LHCN-M2 (cell line): ENCODE measurements around the gene CMTM4. TPM values are rescaled to one million over a fixed set of nuclear protein-coding genes. Genes with fewer than 3 reads are reported as not detected.
"Not testable (repeated sequence)": the region's sequence is repeated elsewhere in the genome, so short reads cannot be mapped to it uniquely, and the experiment has no call there.

ENCODE experiments used
- DNase-seq: peaks from one replicate; pipeline ENCODE4 v3.0.0-alpha.2; 2012; ENCODE audit warnings: low read depth
- total RNA-seq: library from RNA; depleted of rRNA; stranded (reverse); fragments of >200 nt; gene quantifications from 2 replicates; pipeline ENCODE4 v1.2.3, GENCODE V29; 2014

Gene CMTM4
- total RNA-seq, 1 experiment from 2014 or later = 16.4 TPM

GRCh38 chr16:66705790-66706505, 9.4 kb upstream of the CMTM4 start:
- DNase-seq = no peak

- DNase-seq = no peak
Measured at GRCh38 chr16:66703406-66704215, 7.1 kb upstream of the CMTM4 start.

DNA sequence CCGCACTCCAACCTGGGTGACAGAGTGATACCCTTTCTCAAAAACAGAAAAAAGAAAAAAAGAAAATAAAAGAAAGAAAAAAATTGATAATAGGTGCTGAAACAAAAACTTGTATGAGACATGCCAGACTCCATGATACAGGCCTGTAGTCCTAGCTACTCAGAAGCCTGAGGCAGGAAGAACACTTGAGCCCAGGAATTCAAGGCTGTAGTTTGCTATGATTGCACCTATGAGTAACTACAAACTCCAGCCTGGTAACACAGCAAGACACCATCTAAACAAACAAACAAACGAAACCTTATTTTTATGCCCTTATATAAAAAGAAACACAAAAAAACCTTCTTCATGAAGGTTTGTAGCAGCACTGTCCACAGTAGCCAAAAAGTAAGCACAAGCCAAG, 5.0 kb upstream of the CMTM4 start:
- no peak for DNase-seq

GRCh38 chr16:66701026-66701425, 4.5 kb upstream of the CMTM4 start:
- DNase-seq = no peak

DNA sequence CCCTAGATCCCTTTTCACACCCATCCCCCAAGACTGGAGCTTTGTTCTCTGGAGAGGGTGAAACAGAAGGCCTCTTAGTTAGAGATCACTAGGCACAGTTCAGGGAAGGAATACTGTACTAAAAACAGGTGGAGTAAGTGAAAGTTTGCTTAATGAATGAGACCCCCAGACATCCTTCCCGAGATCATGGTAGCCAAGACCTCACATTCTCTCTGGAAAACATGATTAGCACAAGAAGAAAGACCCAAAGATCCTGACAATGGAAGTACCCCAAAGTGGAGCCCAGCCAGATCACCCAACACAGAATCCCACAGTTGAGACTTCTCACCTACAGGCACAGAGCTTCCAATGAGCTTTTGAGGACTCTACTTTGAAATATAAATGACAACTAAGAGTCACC, 3.4 kb upstream of the CMTM4 start:
- no peak for DNase-seq

- DNase-seq = no peak
Measured at GRCh38 chr16:66698046-66698445, 1.5 kb upstream of the CMTM4 start.

GRCh38 chr16:66695935-66696668, 441 bp downstream of the CMTM4 start:
- DNase-seq = no peak

- no peak for DNase-seq
Measured at GRCh38 chr16:66695471-66695934, 1.0 kb downstream of the CMTM4 start.

DNA sequence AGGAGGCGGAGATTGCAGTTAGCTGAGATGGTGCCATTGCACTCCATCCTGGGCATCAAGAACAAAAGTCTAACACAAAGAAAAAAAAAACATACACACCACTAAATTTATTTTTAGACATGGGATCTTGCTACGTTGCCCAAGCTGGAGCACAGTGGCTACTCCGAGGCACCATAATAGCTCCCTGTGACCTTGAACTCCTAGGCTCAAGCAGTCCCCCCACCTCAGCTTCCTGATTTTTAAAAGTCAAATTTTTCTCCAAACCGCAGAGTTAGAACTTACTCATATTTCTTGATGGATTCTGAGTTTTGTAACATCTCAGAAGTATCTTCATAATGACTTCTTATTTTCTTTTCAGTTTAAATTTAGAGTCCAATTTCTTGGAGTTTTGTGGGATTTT, 3.4 kb downstream of the CMTM4 start:
- no peak for DNase-seq

DNA sequence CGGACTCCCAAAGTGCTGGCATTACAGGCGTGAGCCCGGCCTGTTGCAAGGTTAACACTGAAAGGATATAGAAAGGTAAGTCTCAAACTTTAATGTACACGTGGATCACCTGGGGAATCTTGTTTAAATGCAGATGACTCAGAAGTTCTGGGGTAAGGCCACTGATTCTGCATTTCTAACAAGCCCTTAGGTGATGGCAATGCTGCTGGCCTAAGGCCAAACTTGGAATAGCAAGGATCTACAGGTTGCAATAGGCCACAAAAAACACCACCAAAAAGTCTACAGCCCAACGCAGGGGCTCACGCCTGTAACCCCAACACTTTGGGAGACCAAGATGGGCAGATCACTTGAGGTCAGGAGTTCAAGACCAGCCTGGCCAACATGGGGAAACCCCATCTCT, 4.2 kb downstream of the CMTM4 start:
- DNase-seq = no peak

GRCh38 chr16:66691234-66691633, 5.3 kb downstream of the CMTM4 start:
- DNase-seq = no peak

DNA sequence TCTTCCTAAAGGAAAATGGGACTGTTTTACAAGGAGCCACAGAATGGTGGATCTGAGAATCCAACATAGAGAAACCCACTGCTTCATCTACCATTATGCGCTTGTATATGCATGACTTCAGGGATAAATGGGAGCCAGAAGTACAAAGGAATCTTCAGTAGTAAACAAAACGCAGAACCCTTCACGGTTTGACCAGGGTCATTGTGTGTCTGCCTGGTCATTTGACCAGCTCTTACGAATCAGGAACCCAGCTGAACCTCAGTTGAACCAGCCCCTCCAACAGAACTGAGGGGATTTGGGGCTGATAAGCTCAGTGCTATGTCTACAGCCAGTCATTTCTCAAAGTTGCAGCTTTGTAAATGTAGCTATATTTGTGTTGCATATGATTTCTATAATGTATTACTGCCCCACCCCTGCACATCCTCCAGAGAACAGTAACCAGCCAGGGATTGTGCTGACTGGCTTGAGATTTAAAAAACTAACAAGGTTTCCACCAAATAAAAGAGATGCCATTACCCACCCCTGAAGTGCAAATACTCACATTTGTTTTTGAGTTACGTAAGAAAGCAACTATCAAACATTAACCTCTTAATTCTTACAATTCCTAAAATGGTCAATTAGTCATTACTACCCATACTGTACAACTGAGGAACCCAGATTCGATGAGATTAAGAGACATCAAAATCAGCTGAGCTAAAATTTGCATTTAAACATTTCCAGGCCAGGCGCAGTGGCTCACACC, 6.3 kb downstream of the CMTM4 start:
- no peak for DNase-seq

DNA sequence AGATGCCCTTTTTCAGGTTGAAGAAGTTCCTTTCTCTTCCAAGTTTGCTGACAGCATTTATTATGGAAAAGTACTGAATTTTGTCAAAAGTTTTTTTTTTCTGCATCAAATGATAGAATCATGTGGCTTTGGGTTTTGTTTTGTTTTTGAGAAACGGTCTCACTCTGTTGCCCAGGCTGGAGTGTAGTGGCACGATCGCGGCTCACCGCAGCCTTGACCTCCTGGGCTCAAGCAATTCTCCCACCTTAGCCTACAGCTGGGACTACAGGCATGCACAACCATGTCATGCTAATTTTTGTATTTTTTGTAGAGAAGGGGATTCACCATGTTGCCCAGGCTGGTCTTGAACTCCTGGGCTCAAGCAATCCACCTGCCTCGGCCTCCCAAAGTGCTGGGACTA, 7.3 kb downstream of the CMTM4 start:
- no peak for DNase-seq

DNA sequence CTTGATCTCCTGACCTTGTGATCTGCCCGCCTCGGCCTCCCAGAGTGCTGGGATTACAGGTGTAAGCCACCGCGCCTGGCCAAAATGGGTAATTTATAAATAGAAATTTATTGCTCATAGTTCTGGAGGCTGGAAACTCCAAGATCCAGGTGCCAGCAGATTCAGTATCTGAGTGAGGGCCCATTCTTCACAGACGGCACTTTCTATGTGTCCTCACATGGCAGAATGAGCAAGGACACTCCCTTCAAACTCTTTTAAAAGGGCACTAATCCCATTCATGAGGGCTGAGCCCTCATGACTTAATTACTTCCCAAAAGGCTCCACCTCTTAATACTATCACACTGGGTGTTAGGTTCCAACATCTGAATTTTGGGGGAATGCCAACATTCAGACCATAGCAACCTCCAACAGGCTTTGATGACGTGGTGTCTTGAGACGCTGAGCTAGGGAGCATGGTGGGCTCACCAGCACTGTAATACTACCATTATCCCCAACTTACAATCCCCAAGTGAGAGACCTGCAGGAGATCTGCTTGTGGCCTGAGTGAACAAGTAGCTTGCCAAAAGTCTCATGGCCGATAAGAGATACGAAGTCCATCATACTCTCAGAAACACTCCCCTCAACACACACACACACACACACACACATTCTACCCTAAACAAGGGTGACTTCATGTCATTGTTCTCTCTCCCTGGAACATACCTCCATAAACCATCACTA, 8.5 kb downstream of the CMTM4 start:
- DNase-seq = no peak

GRCh38 chr16:66685501-66686115, 10.9 kb downstream of the CMTM4 start:
- DNase-seq = not testable (repeated sequence)

- peak; percentile 33 for DNase-seq
Measured at GRCh38 chr16:66682271-66682670, 14.3 kb downstream of the CMTM4 start.

GRCh38 chr16:66681676-66682075, 14.9 kb downstream of the CMTM4 start:
- no peak for DNase-seq

DNA sequence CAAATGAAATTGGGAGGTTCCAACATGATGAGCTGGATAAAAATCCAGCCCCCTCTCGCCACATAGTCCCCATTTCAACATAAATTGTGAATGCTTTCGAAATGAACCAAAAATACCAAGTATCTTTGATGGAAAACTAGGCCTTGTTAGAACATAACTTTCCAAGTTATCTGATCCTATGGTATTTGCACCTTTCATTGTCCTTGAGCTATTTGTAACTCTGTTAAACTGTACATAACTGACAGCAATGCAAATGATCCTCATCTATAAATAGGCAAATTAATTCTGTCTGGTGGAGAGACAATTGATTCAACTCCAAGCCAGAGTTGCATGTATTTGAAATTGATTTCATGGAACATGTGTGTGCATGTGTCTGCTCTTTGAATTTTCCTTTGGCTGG, 18.2 kb downstream of the CMTM4 start:
- no peak for DNase-seq

GRCh38 chr16:66677836-66678235, 18.7 kb downstream of the CMTM4 start:
- DNase-seq = no peak

DNA sequence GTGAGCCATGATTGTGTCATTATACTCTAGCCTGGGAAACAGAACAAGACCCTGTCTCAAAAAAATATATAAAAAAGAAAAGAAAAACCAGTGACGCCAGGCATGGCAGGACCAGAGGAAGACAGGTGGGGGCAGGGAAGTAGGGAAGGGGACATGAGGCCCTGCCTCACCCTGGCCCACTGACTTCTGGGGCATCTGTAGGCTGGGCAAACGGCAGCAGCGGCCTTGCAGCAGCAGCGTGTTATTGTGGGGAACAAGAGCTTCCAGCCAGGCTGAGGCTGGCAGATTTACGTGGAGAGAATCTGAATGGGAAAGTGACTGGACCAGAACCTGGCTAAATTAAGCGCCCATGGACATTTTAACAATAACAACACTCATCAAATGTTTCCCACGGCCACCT, 19.4 kb downstream of the CMTM4 start:
- no peak for DNase-seq
